HFFc6 (cell line): ENCODE data around the gene CLIC6. TPM values are rescaled to one million over a fixed set of nuclear protein-coding genes. Genes with fewer than 3 reads are reported as not detected.
A peak's percentile ranks its signal among the peaks of the same experiment; 100 is the strongest.

Source experiments
- DNase-seq: peaks from one replicate; pipeline ENCODE4 v3.0.0-alpha.2; 2018
- H3K27ac Mint-ChIP-seq: 2 replicates; pipeline ENCODE4 v1.8.0; 2020; ENCODE audit warnings: mild to moderate bottlenecking, mixed read lengths
- H3K27me3 Mint-ChIP-seq: 2 replicates; pipeline ENCODE4 v1.8.0; 2021; ENCODE audit warnings: mild to moderate bottlenecking, moderate library complexity, mixed read lengths; ENCODE audit not compliant: insufficient read depth
- H3K36me3 Mint-ChIP-seq: 2 replicates; pipeline ENCODE4 v1.8.0; 2021; ENCODE audit warnings: low read depth, mixed read lengths
- H3K4me1 Mint-ChIP-seq: 2 replicates; pipeline ENCODE4 v1.8.0; 2020; ENCODE audit warnings: low read depth, mixed read lengths
- H3K4me3 Mint-ChIP-seq: 2 replicates; pipeline ENCODE4 v1.8.0; 2020; ENCODE audit warnings: mild to moderate bottlenecking, moderate library complexity, mixed read lengths
- H3K9me3 Mint-ChIP-seq: 2 replicates; pipeline ENCODE4 v1.8.0; 2020; ENCODE audit warnings: mild to moderate bottlenecking, mixed read lengths
- CTCF ChIP-seq: fragments of 200-600 bp; sonication (generic); IDR thresholded peaks from 2 replicates; pipeline ENCODE4 v1.5.0; 2021; ENCODE audit warnings: antibody characterized with exemption, mild to moderate bottlenecking
- total RNA-seq, 6 experiments: library from RNA; stranded (reverse); fragmentation: NEBNext Ultra II Directional; extraction: Animal tissue kit (Norgen Biotek cat#: 25700); gene quantifications; 2 replicates in 1 of 6; 3 replicates in 5 of 6; pipeline ENCODE4 v1.2.3, GENCODE V29; 2021

Gene CLIC6
- total RNA-seq, 6 experiments from 2014 or later, result not detected

GRCh38 chr21:34733852-34734251, 65.1 kb downstream of the CLIC6 start:
- H3K9me3 Mint-ChIP-seq, result no peaks in the 10 kb centered on the region
- TF ChIP-seq CTCF, result no peak
- H3K27ac Mint-ChIP-seq, result no peak overlapping the region; the same call in 1 of the 2 replicates
- peaks cover 71% of the 10 kb centered on the region for H3K4me1 Mint-ChIP-seq
- DNase-seq, result no peak
- H3K27me3 Mint-ChIP-seq, result no peaks in the 10 kb centered on the region; the same call in 1 of the 2 replicates
- H3K36me3 Mint-ChIP-seq, result no peaks in the 10 kb centered on the region
- H3K4me3 Mint-ChIP-seq, result no peak overlapping the region

GRCh38 chr21:34734696-34735095, 65.9 kb downstream of the CLIC6 start:
- Mint-ChIP-seq H3K4me1 (peaks cover 71% of the 10 kb centered on the region), H3K27ac (no peak overlapping the region; the same call in 1 of the 2 replicates), H3K27me3 (no peaks in the 10 kb centered on the region; the same call in 1 of the 2 replicates)

GRCh38 chr21:34736116-34736874, 67.5 kb downstream of the CLIC6 start:
- TF ChIP-seq CTCF, result no peak
- DNase-seq, result peak; percentile 57
- Mint-ChIP-seq H3K9me3 (no peaks in the 10 kb centered on the region), H3K27me3 (no peaks in the 10 kb centered on the region; the same call in 1 of the 2 replicates), H3K4me1 (peaks cover 65% of the 10 kb centered on the region), H3K4me3 (peak overlapping the region; percentile 38; the same call in 1 of the 2 replicates), H3K36me3 (peaks cover 4% of the 10 kb centered on the region; the same call in 1 of the 2 replicates), H3K27ac (peak overlapping the region; percentile 58)

More at GRCh38 chr21:34734696-34735095, 65.9 kb downstream of the CLIC6 start:
- H3K4me3 Mint-ChIP-seq, result no peak overlapping the region
- H3K9me3 Mint-ChIP-seq, result no peaks in the 10 kb centered on the region
- TF ChIP-seq CTCF, result no peak
- H3K36me3 Mint-ChIP-seq, result no peaks in the 10 kb centered on the region
- peak; percentile 30 for DNase-seq

GRCh38 chr21:34737115-34737514, 68.3 kb downstream of the CLIC6 start:
- Mint-ChIP-seq H3K4me3 (peak overlapping the region; percentile 9; the same call in 1 of the 2 replicates), H3K9me3 (no peaks in the 10 kb centered on the region), H3K27ac (peak overlapping the region; percentile 58; the same call in 1 of the 2 replicates), H3K36me3 (peaks cover 4% of the 10 kb centered on the region; the same call in 1 of the 2 replicates), H3K27me3 (no peaks in the 10 kb centered on the region; the same call in none of the 2 replicates), H3K4me1 (peaks cover 57% of the 10 kb centered on the region)
- TF ChIP-seq CTCF, result no peak
- no peak for DNase-seq

- H3K27ac Mint-ChIP-seq, result no peak overlapping the region
These were observed 71.4 kb downstream of the CLIC6 start for GRCh38 chr21:34740198-34740597.

More at GRCh38 chr21:34740198-34740597, 71.4 kb downstream of the CLIC6 start:
- H3K4me3 Mint-ChIP-seq, result no peak overlapping the region
- peaks cover 4% of the 10 kb centered on the region; the same call in 1 of the 2 replicates for H3K36me3 Mint-ChIP-seq
- no peaks in the 10 kb centered on the region for H3K9me3 Mint-ChIP-seq
- peaks cover 45% of the 10 kb centered on the region for H3K4me1 Mint-ChIP-seq
- H3K27me3 Mint-ChIP-seq, result no peaks in the 10 kb centered on the region; the same call in none of the 2 replicates
- no peak for DNase-seq
- no peak for TF ChIP-seq CTCF
